HEK293 (cell line): ENCODE data around the gene NACA2.
"Not testable (repeated sequence)": the region's sequence is repeated elsewhere in the genome, so short reads cannot be mapped to it uniquely, and the experiment has no call there.

Experiments
- CTCF ChIA-PET: fragments of 350-600 bp; formaldehyde crosslinking; extraction: SDS; loops from one replicate; lab custom pipeline; 2021; ENCODE audit warnings: antibody characterized with exemption; lab: Yijun Ruan, JAX
- POLR2A ChIA-PET: fragments of 300-600 bp; formaldehyde crosslinking; extraction: SDS; loops from one replicate; lab custom pipeline; 2020; ENCODE audit warnings: antibody characterized with exemption, inconsistent platforms; lab: Yijun Ruan, JAX
- H3K27ac ChIP-seq: fragments of 200-500 bp; sonication (Bioruptor generic); 2 replicates; pipeline ENCODE4 v1.5.1; 2014; ENCODE audit warnings: low read depth, low read length, control low read depth, inconsistent platforms; ENCODE audit errors: extremely low read depth
- H3K36me3 ChIP-seq, 2 experiments: fragments of 200-500 bp in 1 of 2; sonication (Bioruptor generic) in 1 of 2; 1 replicate in 1 of 2; 2 replicates in 1 of 2; pipeline ENCODE4 v1.5.1; 2014 to 2017; ENCODE audit warnings: inconsistent platforms in 2 of 2, low read length in 2 of 2; ENCODE audit not compliant: control insufficient read depth in 2 of 2, insufficient read depth in 1 of 2
- H3K4me1 ChIP-seq: fragments of 200-500 bp; sonication (Bioruptor generic); 2 replicates; pipeline ENCODE4 v1.5.1; 2014; ENCODE audit warnings: mild to moderate bottlenecking, low read length, inconsistent platforms; ENCODE audit not compliant: control insufficient read depth, insufficient read depth
- H3K4me3 ChIP-seq: 2 replicates; pipeline ENCODE4 v1.5.1; 2011; ENCODE audit warnings: low read depth, mild to moderate bottlenecking, control low read depth, low read length, moderate library complexity
- H3K9me3 ChIP-seq: fragments of 200-500 bp; sonication (Bioruptor generic); 2 replicates; pipeline ENCODE4 v1.5.1; 2014; ENCODE audit warnings: low read depth, low read length, inconsistent platforms; ENCODE audit not compliant: control insufficient read depth, insufficient read depth
- CTCF ChIP-seq: fragments of 450-650 bp; formaldehyde crosslinking; IDR thresholded peaks from 2 replicates; pipeline ENCODE4 v1.5.1; 2016; ENCODE audit warnings: missing biosample characterization, missing genetic modification characterization
- ZBTB17 ChIP-seq: fragments of 450-650 bp; formaldehyde crosslinking; IDR thresholded peaks from 2 replicates; pipeline ENCODE4 v1.5.1; 2016; ENCODE audit warnings: missing biosample characterization, missing genetic modification characterization
- ZEB2 ChIP-seq: fragments of 450-650 bp; formaldehyde crosslinking; IDR thresholded peaks from 2 replicates; pipeline ENCODE4 v1.5.1; 2016; ENCODE audit warnings: missing biosample characterization, missing genetic modification characterization
- ZFP3 ChIP-seq: fragments of 450-650 bp; formaldehyde crosslinking; IDR thresholded peaks from 2 replicates; pipeline ENCODE4 v1.5.1; 2016; ENCODE audit warnings: low read depth, missing biosample characterization, missing genetic modification characterization
- ZFP69B ChIP-seq: fragments of 450-650 bp; formaldehyde crosslinking; IDR thresholded peaks from 2 replicates; pipeline ENCODE4 v1.5.1; 2016; ENCODE audit warnings: missing biosample characterization, missing genetic modification characterization
- ZNF280C ChIP-seq: fragments of 450-650 bp; formaldehyde crosslinking; IDR thresholded peaks from 2 replicates; pipeline ENCODE4 v1.5.1; 2016; ENCODE audit warnings: missing biosample characterization, missing genetic modification characterization
- ZNF335 ChIP-seq: fragments of 450-650 bp; formaldehyde crosslinking; conservative IDR thresholded peaks from 2 replicates; pipeline ENCODE4 v1.5.1; 2016; ENCODE audit warnings: missing biosample characterization, missing genetic modification characterization
- ZNF362 ChIP-seq: fragments of 450-650 bp; formaldehyde crosslinking; IDR thresholded peaks from 2 replicates; pipeline ENCODE4 v1.5.1; 2016; ENCODE audit warnings: missing biosample characterization, missing genetic modification characterization
- ZNF366 ChIP-seq: fragments of 450-650 bp; formaldehyde crosslinking; conservative IDR thresholded peaks from 2 replicates; pipeline ENCODE4 v1.5.1; 2016; ENCODE audit warnings: missing biosample characterization, missing genetic modification characterization
- ZNF426 ChIP-seq: fragments of 450-650 bp; formaldehyde crosslinking; IDR thresholded peaks from 2 replicates; pipeline ENCODE4 v1.5.1; 2017; ENCODE audit warnings: missing biosample characterization, missing genetic modification characterization, mild to moderate bottlenecking, inconsistent platforms, moderate library complexity
- ZNF518A ChIP-seq: fragments of 450-650 bp; formaldehyde crosslinking; conservative IDR thresholded peaks from 2 replicates; pipeline ENCODE4 v1.5.1; 2016; ENCODE audit warnings: low read depth, missing biosample characterization, missing genetic modification characterization
- ZNF555 ChIP-seq: fragments of 450-650 bp; formaldehyde crosslinking; conservative IDR thresholded peaks from 2 replicates; pipeline ENCODE4 v1.5.1; 2017; ENCODE audit warnings: missing biosample characterization, mild to moderate bottlenecking, missing genetic modification characterization, inconsistent platforms
- ZNF654 ChIP-seq: fragments of 450-650 bp; formaldehyde crosslinking; IDR thresholded peaks from 2 replicates; pipeline ENCODE4 v1.5.1; 2016; ENCODE audit warnings: low read depth, missing biosample characterization, missing genetic modification characterization
- ZNF660 ChIP-seq: fragments of 450-650 bp; IDR thresholded peaks from 2 replicates; pipeline ENCODE4 v1.5.1; 2018; ENCODE audit warnings: missing biosample characterization, mild to moderate bottlenecking, missing genetic modification characterization
- ZNF707 ChIP-seq: fragments of 450-650 bp; formaldehyde crosslinking; IDR thresholded peaks from 2 replicates; pipeline ENCODE4 v1.5.1; 2016; ENCODE audit warnings: missing biosample characterization, missing genetic modification characterization
- ZNF76 ChIP-seq: fragments of 450-650 bp; formaldehyde crosslinking; IDR thresholded peaks from 2 replicates; pipeline ENCODE4; 2016; ENCODE audit warnings: low read depth, missing biosample characterization, missing genetic modification characterization, borderline replicate concordance
- ZSCAN4 ChIP-seq: fragments of 450-650 bp; formaldehyde crosslinking; IDR thresholded peaks from 2 replicates; pipeline ENCODE4 v1.5.1; 2017; ENCODE audit warnings: missing biosample characterization, missing genetic modification characterization

Gene NACA2

GRCh38 chr17:61555127-61555566 lies 35.9 kb downstream of the NACA2 start (continued):
- TF ChIP-seq ZNF280C (tag by site-specific recombination): no peak
- TF ChIP-seq ZEB2: no peak

GRCh38 chr17:61554209-61554608 lies 36.8 kb downstream of the NACA2 start:
- CTCF ChIA-PET: interaction anchor here (0.6 to 4.1 kb wide), 4 partner anchors 130 to 582 kb away, joined by 3 to 26 read pairs (median 6); no protein-coding TSS in a partner anchor

GRCh38 chr17:61552560-61552959 lies 38.5 kb downstream of the NACA2 start:
- H3K36me3 ChIP-seq, H3K9me3 ChIP-seq, H3K27ac ChIP-seq, H3K4me3 ChIP-seq, POLR2A ChIA-PET, H3K4me1 ChIP-seq: not testable (repeated sequence)
- CTCF ChIA-PET: interaction anchor here (0.9 to 4.1 kb wide), 4 partner anchors 22 to 581 kb away, joined by 3 to 26 read pairs (median 5); no protein-coding TSS in a partner anchor
- 0 out of 2 replicates have a peak, but pooled peaks have one; percentile 3 for TF ChIP-seq ZNF426

More at GRCh38 chr17:61554209-61554608, 36.8 kb downstream of the NACA2 start:
- no peaks in the 10 kb centered on the region for H3K4me1 ChIP-seq
- no peaks in the 10 kb centered on the region for H3K9me3 ChIP-seq
- H3K4me3 ChIP-seq: no peak overlapping the region
- H3K36me3 ChIP-seq: no peaks in the 10 kb centered on the region
- POLR2A ChIA-PET: no interaction called here
- no peak overlapping the region for H3K27ac ChIP-seq
- TF ChIP-seq ZNF518A (no peak), ZSCAN4 (tag by site-specific recombination) (peak; percentile 59; the same call in 1 of the 2 replicates)

- H3K9me3 ChIP-seq: no peaks in the 10 kb centered on the region; the same call in 1 of the 2 replicates
- CTCF ChIA-PET: interaction anchor here (0.6 to 3.3 kb wide), 31 partner anchors 9 to 1537 kb away, joined by 3 to 32 read pairs (median 5); no protein-coding TSS in a partner anchor
- H3K4me3 ChIP-seq: no peak overlapping the region
- no peak overlapping the region for H3K27ac ChIP-seq
- H3K36me3 ChIP-seq: no peaks in the 10 kb centered on the region
- POLR2A ChIA-PET: interaction anchor here (0.5 kb wide), 1 partner anchor 31 kb away, joined by 6 read pairs; no protein-coding TSS in a partner anchor
- no peaks in the 10 kb centered on the region for H3K4me1 ChIP-seq
- TF ChIP-seq ZNF660 (tag by site-specific recombination) (0 out of 2 replicates have a peak, but pooled peaks have one; percentile 55), ZNF362 (tag by site-specific recombination) (peak; percentile 58; the same call in 1 of the 2 replicates), CTCF (tag by site-specific recombination) (peak; percentile 46; the same call in 1 of the 2 replicates), ZFP69B (tag by site-specific recombination) (no peak), ZNF555 (tag by site-specific recombination) (no peak), ZFP3 (tag by site-specific recombination) (no peak), ZNF707 (no peak), ZNF654 (tag by site-specific recombination) (peak; percentile 88), ZNF335 (tag by site-specific recombination) (peak; percentile 28; the same call in 1 of the 2 replicates), ZBTB17 (peak; percentile 85), ZNF76 (tag by site-specific recombination) (no peak), ZNF366 (tag by site-specific recombination) (peak; percentile 58; the same call in 1 of the 2 replicates)
- TF ChIP-seq, all 188 proteins: peak for 7
These were observed 39.7 kb downstream of the NACA2 start for GRCh38 chr17:61551255-61551742.
